PFSK-1 (cell line): Measurements from ENCODE around the gene PDCD4.

Source experiments
- FOXP2 ChIP-seq: optimal IDR thresholded peaks from 2 replicates; pipeline ENCODE3; 2011; ENCODE audit warnings: borderline replicate concordance, control low read depth, inconsistent platforms; ENCODE audit not compliant: insufficient read depth; ENCODE audit errors: extremely low read length, extremely low read depth
- POLR2AphosphoS5 ChIP-seq: IDR thresholded peaks from 2 replicates; pipeline ENCODE4 v1.6.1; 2012; ENCODE audit warnings: low read depth, mild to moderate bottlenecking, control low read depth, low read length, moderate library complexity
- REST ChIP-seq, 2 experiments: IDR thresholded peaks; 2 replicates each; pipeline versions ENCODE4 v1.6.1 to v1.8.0; 2011 to 2012; ENCODE audit warnings: low read depth in 2 of 2, low read length in 2 of 2, control low read depth in 1 of 2, inconsistent platforms in 1 of 2, mild to moderate bottlenecking in 1 of 2, moderate library complexity in 1 of 2; ENCODE audit not compliant: insufficient read depth in 1 of 2
- SIN3A ChIP-seq: IDR thresholded peaks from 2 replicates; pipeline ENCODE4 v1.6.1; 2012; ENCODE audit warnings: mild to moderate bottlenecking, low read length, moderate library complexity, borderline replicate concordance; ENCODE audit not compliant: insufficient read depth

GRCh38 chr10:110868981-110869380 lies 2.7 kb upstream of the PDCD4 start:
- TF ChIP-seq REST (IDR thresholded peaks at IDR 0.05; ENCODE audit: insufficient read depth in 1 of 2, low read depth in 2 of 2, low read length in 2 of 2) (no peak), SIN3A (no peak), POLR2AphosphoS5 (no peak), FOXP2 (no peak)
